Stimulated activated CD4-positive, alpha-beta T cell treated with anti-CD3 and anti-CD28 coated beads, TNF-alpha, amount 100 ng/mL, for 24 hours (primary cell): ENCODE data around the gene MCOLN1.

Experiments
- DNase-seq, 3 experiments: peaks; one replicate each; pipeline ENCODE4 v3.0.0-alpha.2; 2020; ENCODE audit warnings: low read depth in 3 of 3

Gene MCOLN1

DNA sequence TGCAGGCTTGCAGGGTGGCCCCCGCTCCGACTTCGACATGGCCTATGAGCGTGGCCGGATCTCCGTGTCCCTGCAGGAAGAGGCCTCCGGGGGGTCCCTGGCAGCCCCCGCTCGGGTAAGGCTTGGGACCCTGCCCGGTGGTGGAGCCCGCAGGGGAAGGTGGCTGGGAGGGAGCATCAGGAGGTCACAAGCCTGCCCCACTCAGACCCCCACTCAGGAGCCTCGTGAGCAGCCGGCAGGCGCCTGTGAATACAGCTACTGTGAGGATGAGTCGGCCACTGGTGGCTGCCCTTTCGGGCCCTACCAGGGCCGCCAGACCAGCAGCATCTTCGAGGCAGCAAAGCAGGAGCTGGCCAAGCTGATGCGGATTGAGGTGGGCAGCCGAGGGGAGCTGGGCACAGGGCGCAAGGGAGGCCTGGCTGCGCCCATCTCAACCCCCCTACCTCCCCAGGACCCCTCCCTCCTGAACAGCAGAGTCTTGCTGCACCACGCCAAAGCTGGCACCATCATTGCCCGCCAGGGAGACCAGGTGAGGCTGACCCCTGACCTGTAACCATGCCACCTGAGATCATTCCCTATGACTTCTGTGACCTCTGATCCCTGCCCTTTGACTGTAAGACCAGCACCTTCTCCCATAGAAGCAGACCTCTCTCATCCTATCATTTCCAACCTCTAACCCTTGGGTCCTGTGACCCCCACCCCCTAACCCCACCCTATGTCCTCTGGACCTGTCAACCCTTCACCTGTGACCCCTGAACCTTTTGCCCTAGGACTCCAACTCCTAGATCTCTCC lies 20.3 kb downstream of the MCOLN1 start:
- no peak for DNase-seq

DNA sequence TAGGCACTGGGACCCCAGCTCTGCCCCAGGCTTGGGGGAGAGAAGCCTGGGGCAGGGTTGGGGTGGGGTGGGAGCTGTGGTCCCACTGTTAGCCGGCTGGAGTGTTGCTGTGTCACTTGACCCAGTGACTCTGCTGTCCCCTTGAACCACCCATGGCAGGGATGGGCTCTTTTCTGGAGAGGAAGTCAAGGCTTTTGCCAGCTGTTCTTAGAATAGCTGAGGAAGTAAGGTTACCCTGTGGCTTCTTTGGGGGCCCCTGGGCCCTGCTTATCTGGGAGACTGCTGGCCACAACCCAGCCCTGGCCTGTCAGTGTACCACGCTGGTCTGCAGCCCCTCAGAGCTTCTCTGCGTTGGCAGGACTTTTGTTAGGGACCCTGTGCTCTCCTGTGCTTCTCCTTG lies 22.2 kb downstream of the MCOLN1 start:
- DNase-seq, result no peak

DNA sequence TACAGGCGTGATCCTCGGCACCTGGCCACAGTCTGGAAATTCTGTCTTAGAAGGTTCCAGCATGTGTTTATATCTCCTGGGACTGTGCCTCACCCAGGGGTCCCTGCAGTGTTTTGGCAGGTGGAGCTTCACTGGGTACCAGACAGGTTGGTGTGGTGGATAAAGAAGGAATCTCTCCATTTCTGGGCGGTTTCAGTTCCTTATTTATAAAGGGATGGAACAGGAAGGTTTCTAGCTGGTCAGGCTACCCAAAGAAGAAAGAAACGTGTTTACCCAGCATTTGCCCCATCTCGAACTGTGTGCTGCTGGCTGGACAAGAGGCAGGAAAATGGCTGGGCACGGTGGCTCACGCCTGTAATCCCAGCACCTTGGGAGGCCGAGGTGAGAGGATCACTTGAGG lies 22.9 kb downstream of the MCOLN1 start:
- no peak for DNase-seq

DNA sequence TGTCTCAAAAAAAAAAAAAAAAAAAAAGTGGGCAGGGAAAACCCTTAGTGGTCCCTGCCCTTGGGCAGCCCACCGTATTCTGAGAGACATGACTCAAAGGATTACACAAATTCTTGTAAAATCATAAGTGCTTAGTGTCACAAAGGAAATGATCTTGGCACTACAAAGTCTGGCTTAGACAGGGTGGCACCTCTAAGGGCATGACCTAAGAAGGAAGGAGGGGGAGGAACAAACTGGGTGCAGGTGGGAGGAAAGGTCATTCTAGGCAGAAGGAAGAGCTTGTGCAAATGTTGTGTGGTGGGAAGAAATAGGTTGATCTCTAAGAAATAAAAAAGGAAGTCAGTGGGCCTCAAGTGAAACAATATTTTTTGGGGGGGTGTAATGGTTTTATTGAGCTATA lies 23.5 kb downstream of the MCOLN1 start:
- DNase-seq, result no peak

DNA sequence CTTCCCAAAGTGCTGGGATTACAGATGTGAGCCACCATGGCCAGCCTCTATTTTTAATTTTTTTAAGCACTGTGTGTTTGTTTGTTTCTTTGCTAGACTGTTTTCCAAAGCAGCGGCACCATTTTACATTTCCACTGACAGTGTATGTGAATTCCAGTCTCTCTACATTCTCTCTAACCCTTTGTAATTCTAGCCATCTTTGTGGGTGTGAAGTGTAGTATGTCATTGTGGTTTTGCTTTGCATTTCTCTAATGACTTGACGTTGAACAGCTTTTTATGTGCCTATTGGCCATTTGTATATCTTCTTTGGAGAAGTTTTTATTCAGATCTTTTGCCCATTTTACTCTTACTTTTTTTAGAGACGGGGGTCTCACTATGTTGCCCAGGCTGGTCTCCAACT lies 24.7 kb downstream of the MCOLN1 start:
- no peak for DNase-seq

DNA sequence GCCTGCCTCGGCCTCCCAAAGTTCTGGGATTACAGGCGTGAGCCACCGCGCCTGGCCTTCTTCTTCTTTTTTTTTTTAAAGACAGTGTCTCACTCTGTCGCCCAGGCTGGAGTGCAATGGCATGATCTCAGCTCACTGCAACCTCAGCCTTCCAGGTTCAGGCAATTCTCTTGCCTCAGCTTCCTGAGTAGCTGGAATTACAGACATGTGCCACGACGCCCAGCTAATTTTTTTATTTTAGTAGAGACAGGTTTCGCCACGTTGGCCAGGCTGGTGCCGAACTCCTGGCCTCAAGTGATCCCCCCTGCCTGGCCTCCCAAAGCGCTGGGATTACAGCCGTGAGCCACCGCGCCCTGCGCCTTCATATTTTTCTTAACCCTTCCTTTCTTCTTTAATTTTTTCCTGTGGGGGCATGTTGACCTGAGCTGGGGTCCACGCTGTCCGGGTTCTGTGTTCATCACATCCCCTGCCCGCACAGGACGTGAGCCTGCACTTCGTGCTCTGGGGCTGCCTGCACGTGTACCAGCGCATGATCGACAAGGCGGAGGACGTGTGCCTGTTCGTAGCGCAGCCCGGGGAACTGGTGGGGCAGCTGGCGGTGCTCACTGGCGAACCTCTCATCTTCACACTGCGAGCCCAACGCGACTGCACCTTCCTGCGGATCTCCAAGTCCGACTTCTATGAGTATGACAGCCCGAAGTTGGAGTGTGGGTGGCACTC lies 27.2 kb downstream of the MCOLN1 start:
- no peak for DNase-seq

DNA sequence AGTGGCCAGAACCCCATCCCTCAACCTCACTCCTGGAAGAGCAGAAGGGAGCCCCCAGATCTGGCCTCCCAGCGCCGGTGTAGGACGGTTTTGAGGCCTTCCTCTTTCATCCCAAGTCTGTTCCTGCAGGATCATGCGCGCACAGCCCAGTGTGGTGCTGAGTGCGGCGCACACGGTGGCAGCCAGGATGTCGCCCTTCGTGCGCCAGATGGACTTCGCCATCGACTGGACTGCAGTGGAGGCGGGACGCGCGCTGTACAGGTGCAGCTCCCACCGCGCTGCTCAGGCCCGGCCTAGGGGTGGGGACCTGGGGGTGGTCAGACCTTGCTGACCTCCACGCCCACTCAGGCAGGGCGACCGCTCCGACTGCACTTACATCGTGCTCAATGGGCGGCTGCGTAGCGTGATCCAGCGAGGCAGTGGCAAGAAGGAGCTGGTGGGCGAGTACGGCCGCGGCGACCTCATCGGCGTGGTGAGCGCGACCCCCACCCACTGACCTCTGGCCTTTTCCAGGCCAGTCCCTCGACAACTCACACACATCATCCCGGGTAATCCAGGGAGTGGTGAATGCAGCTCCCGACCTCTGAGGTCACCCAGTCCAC lies 27.8 kb downstream of the MCOLN1 start:
- DNase-seq, result no peak

DNA sequence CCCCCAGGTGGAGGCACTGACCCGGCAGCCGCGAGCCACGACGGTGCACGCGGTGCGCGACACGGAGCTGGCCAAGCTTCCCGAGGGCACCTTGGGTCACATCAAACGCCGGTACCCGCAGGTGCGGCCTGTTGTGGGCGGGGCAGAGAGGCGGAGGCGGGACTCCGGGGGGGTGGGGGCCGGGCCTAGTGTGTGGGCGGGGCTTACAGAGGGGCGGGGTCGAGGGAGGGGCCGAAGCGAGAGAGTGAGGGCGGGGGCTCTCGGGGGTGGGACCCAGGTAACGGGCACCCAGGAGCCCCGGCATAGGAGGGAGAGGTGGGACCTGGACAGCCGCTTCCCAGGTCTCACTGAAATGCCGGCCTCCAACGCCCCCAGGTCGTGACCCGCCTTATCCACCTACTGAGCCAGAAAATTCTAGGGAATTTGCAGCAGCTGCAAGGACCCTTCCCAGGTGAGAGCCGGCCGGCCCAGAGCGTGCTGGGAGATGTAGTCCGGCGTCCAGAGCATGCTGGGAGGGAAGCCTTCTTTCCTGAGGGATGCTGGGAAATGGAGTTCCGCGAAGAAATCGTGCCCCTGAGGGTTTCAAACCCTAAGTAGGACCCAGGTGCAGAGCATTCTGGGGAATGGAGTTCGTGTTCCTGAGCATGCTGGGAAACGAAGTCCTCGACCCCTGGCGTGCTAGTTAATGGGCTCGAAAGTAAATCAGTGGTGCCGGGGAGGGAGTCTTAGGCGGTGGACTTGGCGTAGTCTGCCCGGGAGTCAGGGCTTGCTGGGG lies 28.8 kb downstream of the MCOLN1 start:
- peak in 1 of 3 experiments; percentile 28 for DNase-seq

DNA sequence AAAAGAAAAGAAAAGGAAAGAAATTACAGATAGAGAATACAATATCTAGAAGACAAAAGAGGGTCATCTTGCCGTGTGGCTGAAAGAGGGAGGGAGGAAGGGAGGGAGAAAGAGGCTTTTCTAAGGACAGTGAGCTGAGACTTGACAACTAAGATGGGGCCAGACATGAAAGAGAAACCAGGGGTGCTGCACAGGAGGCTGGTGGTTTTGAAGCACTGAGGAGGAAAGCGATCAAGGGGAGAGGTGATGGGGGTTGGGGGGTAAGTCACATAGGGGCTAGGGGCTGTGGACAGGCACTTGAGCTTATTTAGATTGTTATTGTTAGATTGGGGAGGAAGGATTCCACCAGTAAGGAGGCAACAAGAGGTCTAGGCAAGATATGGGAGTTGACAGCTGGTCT lies 30.4 kb downstream of the MCOLN1 start:
- DNase-seq, result no peak

DNA sequence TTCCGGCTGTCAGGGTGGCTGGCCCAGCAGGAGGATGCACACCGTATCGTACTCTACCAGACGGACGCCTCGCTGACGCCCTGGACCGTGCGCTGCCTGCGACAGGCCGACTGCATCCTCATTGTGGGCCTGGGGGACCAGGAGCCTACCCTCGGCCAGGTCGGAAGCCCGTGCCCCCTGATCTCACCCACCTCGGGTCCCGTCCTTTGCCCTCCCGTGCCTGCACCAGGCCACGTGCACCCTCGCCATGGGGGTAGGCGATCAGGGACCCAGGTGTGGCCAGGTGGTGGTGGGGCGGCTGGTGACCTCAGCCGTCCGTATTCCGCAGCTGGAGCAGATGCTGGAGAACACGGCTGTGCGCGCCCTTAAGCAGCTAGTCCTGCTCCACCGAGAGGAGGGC lies 32.1 kb downstream of the MCOLN1 start:
- no peak for DNase-seq

DNA sequence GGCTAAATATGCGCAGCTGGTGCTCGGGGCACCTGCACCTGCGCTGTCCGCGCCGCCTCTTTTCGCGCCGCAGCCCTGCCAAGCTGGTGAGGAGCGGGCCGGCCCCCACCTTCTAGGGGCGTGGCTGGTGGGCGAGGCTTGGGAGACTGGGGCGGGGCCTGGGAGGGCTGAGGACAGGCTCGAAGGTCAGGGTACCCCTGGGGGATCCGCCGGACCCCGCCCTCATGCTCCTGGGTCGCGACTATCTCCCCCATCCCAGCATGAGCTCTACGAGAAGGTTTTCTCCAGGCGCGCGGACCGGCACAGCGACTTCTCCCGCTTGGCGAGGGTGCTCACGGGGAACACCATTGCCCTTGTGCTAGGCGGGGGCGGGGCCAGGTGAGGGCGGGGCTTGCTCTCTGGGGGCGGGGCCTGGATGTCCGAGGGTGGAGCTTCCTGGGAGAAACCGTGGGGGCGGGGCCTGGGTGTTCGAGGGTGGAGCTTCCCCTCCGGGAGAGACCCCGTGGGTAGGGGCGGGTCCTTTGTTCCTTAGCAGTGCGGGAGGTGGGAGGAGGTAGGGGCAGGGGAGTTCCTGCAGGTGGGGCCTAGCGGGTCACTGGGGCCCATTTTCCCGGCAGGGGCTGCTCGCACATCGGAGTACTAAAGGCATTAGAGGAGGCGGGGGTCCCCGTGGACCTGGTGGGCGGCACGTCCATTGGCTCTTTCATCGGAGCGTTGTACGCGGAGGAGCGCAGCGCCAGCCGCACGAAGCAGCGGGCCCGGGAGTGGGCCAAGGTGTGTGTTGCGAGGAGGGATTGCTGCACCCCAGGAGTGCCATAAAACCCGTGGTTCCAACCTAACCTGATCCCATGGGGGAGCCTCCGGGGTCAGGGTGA lies 32.8 kb downstream of the MCOLN1 start:
- DNase-seq, result peak in 1 of 3 experiments; percentile 24

DNA sequence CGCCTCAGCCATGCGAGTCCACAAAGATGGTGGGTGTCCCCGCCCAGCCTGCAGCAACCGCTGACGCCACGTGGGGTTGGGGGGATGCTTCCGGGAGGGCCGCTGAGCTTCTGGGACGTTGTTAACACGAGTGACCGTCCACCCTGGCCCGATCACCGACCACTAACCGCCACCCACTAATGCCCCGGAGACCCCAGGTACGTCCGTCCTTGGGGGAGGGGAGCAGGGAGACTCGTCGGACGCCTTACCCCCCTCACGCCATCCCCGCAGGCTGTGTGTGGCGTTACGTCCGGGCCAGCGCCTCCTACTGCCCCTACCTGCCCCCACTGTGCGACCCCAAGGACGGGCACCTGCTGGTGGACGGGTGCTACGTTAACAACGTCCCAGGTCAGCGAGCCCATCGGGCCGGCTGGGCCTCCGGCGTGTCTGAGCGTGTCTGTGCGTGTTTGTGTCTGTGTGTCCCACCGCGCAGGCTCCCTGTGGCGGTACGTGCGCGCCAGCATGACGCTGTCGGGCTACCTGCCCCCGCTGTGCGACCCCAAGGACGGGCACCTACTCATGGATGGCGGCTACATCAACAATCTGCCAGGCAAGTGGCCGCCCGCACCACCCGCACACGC lies 34.4 kb downstream of the MCOLN1 start:
- DNase-seq, result no peak

DNA sequence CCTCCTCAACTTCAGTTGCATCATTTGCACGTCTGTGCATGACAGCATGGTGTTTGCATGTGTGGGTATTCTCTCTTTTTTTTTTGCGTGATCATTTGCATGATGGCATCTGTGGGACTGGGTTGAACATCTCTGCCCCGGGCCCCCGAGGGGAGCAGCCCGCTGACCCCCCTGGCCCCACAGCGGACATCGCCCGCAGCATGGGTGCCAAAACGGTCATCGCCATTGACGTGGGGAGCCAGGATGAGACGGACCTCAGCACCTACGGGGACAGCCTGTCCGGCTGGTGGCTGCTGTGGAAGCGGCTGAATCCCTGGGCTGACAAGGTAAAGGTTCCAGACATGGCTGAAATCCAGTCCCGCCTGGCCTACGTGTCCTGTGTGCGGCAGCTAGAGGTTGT lies 36.2 kb downstream of the MCOLN1 start:
- no peak for DNase-seq

DNA sequence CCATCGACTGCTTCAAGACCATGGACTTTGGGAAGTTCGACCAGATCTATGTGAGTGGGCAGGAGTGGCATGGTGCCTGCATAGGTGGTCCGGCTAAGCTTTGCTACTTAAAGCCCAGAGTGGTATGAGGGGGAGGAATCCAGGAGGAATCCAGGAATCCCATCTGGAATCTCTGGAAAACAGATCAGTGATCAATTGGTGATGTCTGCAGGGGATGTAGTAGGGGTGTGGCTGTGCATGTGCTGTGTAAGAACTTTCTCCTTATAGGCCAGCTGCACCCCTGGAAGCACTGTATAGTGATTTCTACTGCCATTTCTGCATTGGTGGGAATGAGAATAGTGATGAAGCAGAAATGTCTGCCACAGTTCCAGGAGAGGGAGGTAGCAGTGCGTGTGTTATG lies 36.7 kb downstream of the MCOLN1 start:
- no peak for DNase-seq

DNA sequence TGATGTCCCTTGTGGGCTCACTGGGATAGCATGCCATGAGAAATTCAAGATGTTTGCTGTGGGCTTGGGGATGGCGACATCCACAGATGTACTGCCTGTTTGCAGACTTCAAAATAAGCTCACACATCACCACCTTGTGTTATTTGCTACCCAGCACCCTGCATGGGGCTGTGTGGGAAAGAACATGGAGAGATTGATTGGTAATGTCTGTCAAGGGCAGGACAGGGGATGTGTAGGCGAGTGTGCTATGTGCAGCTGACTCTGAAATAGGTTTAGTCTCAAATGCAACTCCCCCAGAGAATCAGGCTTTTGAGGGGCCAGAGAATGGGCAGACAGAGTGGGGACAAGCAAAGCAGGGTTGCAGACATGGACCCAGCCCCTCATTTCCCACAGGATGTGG lies 37.8 kb downstream of the MCOLN1 start:
- no peak for DNase-seq

DNA sequence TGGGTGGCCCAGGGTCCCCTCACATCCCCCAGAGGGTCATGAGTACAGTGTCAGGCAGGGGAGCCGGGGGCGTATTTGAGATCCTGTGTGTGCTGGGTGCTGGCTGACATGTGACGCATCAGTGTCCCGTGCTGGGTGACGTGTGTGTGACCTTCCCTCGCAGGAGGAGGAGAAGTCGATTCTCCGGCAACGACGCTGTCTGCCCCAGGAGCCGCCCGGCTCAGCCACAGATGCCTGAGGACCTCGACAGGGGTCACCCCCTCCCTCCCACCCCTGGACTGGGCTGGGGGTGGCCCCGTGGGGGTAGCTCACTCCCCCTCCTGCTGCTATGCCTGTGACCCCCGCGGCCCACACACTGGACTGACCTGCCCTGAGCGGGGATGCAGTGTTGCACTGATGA lies 38.9 kb downstream of the MCOLN1 start:
- no peak for DNase-seq

DNA sequence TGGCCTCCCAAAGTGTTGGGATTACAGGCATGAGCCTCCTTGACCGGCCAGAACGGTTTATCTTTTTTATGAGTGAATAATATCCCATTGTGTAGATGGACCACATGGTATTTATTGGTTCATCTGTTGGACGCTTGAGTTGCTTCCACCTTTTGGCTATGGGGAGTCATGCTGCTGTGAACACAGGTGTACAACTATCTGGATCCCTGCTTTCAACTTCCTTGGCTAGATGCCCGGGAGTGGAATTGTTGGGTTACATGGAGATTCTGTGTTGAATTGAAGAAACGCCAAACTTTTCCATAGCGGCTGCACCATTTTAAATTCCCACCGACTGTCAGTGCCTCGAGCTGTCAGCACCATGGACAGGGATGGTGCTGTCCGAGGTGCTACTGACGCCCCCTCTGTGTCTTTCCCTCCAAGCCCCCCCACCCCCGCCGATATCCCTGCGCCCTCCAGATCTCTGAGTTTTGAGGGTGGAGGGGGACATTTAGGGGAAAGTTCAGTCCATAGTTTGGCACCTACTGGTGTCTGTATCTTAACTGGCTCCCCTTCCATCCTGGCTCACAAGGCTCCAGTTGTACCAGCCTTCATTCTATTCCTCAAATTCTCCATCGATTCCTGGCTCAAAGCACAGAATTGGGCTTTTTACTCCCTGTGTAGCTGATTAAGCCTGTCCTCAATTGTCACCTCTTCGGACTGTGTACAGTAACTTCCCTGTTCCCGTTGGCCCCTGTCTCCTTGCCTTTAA lies 40.4 kb downstream of the MCOLN1 start:
- DNase-seq, result no peak

DNA sequence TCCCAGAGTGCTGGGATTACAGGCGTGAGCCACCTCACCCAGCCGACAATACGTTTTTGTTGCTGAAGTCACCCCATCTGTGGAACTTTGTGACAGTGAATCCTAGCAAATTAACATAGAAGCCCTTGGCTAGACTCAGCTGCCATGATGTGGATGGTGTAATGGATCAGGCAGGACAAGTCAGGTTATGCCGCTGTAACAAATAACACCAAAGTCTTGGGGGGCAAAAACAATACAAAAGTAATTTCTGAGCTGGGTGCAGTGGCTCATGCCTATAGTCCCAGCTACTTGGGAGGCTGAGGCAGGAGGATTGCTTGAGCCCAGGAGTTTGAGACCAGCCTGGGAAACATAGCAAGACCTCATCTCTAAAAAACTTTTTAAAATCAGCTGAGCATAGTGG lies 42.4 kb downstream of the MCOLN1 start:
- no peak for DNase-seq

DNA sequence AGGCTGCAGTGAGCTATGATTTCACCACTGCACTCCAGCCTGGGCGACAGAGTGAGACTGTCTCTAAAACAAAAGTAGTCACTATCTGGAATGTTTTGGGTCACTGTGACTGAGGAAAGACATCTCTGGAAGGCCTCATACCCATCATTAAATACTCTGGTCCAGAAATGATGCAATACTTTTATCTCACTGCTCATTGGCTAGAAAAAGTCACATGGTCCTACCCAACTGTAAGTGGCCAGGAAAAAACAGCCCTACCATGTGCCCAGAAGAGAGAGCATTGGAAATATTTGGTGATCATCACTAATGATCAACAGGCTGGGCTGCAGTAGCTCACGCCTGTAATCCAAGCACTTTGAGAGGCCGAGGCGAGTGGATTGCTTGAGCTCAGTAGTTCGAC lies 42.9 kb downstream of the MCOLN1 start:
- no peak for DNase-seq

DNA sequence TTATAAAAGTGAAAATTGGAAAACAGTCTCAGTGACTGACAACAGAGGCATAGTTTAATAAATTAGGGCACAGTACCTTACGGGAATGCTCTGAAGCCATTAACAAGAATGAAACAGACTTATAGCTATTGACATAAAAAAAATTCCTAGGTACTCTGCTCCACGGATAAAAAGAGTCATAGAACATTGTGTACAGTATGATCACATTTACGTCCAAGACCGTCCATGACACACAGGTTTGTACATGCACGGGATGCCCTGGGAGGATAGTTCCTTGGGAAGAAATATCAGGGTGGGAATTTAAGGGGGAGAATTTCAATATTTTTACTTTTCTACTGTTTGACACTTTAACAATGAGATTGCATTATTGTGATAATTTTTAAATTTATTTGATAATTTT lies 48.3 kb downstream of the MCOLN1 start:
- DNase-seq, result no peak
